HG02678 (cell line): ENCODE measurements around the gene DRD1.
"Not testable (repeated sequence)": the region's sequence is repeated elsewhere in the genome, so short reads cannot be mapped to it uniquely, and the experiment has no call there.

ENCODE experiments used
- ATAC-seq: cut with Tn5 transposase; IDR thresholded peaks from one replicate; pipeline ENCODE4 v1.9.1; 2021; ENCODE audit warnings: mild to moderate bottlenecking, moderate library complexity; ENCODE audit not compliant: unreplicated experiment

The DRD1 gene

GRCh38 chr5:175468892-175469291 lies 24.9 kb upstream of the DRD1 start:
- no peak for ATAC-seq

- ATAC-seq, result no peak
These were observed 24.2 kb upstream of the DRD1 start for GRCh38 chr5:175467983-175468690.

- ATAC-seq, result no peak
These were observed 22.8 kb upstream of the DRD1 start for GRCh38 chr5:175466700-175467318.

DNA sequence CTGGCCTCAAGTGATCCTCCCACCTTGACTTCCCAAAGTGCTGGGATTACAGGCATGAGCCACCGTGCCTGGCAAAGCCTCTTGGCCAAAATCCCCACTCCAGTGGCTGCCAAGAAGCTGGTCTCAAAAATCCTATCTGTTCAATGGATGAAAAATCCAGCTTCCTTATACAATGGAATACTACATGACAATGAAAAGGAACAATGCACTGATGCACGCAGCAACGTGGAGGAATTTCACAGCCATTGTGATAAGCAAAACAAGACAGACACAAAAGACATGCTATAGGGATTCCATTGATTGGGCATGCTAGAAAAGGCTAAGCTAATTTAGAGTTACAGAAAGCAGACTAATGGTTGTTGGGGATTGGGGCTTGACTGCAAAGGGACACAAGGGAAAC lies 21.3 kb upstream of the DRD1 start:
- no peak for ATAC-seq

DNA sequence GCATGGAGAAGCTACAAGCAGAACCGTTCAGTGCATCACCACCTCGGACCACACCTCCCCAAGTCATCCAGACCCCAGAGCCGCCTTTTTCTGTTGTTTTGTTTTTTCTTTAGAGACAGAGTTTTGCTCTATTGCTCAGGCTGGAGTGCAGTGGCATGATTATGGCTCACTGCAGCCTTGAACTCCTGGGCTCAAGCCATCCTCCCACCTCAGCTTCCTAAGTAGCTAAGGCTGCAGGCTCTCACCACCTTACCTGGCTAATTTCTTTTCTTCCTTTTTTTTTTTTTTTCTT lies 20.9 kb upstream of the DRD1 start:
- ATAC-seq, result no peak

- ATAC-seq, result peak; percentile 99
These were observed 20.3 kb upstream of the DRD1 start for GRCh38 chr5:175464074-175464941.

DNA sequence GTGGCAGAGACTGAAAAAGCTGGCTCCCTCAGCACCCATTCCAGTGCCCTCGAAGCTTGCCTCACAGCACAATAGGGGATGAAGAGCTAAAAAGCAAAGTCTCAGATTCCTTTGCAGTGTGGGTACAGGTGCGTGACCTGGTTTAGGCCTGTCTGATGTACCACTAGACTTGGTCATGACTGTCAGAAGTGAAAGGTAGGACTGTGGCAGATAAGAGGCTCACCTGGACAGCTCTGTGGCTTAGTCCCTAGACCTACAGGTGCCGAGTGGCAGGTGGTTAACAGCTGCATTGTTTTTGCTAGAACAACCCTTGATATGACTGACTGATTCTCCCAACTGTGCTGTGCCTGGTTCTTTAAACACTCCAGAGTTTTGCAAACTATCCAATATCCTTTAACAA lies 19.7 kb upstream of the DRD1 start:
- no peak for ATAC-seq

DNA sequence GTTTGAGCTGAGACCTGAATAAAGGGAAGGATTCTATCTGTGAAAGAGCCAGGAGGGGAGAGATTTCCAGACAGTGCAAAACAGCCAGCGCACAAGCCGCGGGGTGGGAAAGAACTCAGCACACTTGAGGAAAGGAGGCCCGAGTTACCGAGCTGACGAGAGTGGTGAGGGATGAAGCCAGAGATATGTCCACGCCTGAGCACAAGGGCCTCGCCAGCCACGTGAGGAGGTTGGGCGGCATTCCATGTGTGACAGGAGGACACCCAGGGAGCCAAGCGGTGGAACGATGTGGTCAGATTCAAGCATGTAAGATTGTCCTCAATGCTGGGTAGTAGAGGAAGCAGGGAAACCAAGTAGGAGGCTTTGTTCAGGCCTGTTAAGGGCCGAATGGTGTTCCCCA lies 17.4 kb upstream of the DRD1 start:
- no peak for ATAC-seq

GRCh38 chr5:175460552-175460951 lies 16.6 kb upstream of the DRD1 start:
- ATAC-seq, result no peak

GRCh38 chr5:175460126-175460525 lies 16.1 kb upstream of the DRD1 start:
- no peak for ATAC-seq

DNA sequence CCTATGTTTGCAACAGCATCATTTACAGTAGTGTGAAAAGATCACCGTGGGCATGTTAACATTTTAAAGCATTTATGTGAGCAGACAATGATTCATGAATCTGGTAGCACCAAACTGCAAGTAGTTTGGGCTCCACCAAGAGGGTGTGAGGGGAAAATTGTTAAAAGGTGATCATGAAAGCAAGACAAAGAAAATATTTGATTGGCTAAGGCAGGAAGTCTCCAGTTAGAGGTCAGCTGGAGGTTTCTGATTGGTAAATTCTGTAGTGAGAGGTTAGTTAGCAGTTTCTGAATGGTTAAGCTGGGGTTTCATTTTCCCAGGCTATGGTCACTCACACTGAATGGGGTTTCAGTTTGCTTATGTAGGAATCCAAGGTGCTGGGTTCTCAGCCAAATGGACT lies 13.5 kb upstream of the DRD1 start:
- ATAC-seq, result peak; percentile 90

DNA sequence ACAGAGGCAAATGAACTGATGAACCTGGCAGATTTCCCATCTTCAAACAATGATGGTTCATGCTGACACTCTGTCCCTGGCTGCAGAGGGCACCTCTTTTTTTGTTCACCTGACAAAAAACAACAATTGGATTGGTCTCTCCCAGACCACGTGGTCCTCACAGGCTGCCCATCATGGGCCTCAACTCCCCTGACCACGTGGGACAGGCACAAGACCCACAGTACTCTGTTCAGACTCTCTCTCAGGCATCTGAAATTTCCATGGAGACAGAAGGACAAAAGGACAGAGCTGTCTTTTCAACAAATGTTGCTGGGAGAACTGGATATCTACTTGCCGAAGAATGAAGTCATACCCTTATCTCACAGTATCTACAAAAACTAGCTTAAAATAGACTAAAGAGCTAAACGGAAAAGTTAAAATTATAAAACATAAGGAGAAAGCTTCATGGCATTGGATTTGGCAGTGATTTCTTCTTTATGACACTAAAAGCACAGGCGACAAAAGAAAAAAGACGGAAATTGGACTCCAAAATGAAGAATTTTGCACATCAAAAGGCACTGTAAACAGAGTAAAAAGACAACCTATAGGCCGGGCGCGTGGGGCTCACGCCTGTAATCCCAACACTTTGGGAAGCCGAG lies 12.2 kb upstream of the DRD1 start:
- ATAC-seq, result no peak

GRCh38 chr5:175454338-175454737 lies 10.4 kb upstream of the DRD1 start:
- not testable (repeated sequence) for ATAC-seq

DNA sequence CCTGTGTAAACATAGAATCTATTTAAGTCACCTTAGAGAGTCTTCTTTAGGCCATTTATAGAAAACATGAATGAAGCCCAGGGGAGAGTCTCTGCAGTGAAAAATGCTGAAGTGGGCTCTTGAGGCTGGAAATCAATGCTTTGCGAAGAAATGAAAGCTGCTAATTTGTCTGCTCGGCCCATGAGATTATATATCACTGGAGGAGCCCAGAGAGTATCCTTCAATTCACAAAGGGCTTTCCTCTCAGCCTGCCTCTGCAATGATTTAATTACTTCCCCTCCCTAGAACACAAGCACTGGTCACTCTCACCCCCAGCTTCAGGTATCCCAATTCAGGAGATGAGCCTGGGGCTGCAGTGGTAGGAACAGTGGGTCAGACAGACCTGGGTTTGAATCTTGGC lies 8.2 kb upstream of the DRD1 start:
- ATAC-seq, result no peak

DNA sequence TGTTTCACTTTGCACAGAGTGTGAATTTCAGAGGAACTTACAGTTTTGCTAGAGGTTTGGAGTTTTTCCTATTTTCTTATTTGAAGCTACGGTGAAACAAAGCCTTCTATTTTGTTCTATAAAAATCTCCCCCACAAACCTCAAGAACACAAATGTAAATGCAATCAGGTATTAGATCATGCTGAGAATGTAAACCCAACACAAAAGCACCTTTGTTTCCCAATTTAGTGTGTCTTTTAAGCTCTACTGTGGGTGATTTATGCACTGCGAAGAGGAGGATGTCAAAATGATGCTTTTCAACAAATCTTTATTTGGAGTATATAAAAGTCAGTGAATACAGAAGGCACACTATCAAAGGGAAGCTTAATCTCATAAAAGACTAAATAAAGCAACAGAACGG lies 4.3 kb upstream of the DRD1 start:
- ATAC-seq, result no peak

DNA sequence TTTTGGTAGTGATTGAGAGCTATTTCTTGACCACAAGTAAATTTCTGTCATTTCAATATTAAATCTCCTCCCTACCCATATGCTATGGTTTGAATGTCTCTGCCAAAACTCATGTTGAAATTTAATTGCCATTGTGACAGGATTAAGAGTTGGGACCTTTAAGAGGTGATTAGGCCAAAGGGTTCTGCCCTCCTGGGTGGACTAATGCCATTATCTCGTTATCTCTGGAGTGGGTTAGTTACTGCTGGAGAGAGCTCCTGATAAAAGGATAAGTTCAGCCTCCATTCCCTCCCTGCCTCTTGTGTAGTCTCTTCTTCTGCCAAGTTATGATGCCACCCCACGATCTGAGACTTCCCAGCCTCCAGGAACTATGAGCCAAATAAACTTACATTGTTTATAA lies 3.6 kb upstream of the DRD1 start:
- no peak for ATAC-seq

DNA sequence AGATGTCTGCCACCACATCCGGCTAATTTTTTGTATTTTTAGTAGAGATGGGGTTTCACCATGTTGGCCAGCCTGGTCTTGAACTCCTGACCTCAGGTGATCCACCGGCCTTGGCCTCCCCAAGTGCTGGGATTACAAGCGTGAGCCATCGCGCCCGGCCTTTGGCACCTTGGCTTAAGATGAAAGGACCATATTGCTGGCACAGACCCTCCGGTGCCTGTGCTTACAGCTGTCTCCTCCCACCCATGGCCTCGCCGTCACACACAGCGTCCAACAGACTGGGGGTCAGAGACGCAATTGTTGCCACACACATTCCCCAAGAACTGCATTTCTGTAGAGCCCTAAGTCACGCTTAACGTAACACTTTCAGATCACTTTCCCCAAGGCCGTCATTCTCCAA lies 2.4 kb upstream of the DRD1 start:
- ATAC-seq, result not testable (repeated sequence)

DNA sequence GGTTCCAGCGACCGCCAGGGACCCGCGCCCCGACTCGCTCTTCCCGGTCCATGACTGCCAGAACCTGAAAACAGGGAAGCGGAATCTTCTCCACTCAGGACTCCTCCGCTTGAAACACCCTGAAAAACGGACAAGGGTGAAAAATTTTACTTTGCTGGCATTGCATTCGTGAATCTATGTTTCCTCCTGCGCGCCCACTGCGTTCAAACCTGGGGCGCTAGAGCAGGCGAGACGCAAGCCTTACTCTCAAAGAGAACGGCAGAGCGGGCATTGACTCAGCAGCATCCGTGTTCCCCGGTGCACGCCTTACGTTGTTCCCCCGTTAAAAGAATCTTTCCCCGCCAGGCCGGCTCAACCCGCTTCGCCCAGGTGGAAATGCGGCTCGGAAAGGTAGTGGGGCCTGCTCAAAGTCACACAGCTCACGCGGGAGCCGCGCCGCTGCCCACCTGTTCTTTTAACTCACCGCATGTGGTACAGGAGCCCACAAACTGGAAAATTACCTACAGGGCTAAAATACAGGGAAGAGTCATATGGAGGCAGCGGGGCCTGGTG lies 999 bp upstream of the DRD1 start:
- ATAC-seq, result no peak

DNA sequence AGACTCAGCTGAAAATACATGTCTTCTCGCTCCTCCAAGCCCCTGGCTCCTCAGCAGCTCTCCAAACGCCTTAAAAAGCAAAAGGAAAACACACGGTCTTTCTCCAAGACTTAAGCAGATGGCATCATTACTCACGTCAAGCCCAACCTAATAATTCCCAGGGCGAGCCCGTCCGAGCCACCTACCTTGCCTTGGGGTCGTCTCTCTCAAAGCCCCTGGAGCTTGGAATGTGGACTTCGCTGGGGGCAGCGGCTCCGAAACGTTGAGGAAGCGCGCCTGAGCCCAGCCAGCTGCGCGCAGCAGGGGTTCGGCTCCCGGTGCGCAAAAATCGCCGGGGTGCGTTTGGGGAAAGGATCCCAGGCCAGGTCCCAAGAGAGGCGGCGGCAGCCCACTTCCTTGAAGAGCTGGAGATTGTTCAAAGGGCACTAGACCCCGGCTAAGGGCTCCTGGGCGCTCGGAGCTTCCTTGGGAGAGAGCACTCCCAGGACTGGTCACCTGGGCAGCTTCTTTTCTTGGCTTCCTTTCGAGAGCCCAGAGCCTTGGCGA lies 395 bp downstream of the DRD1 start:
- no peak for ATAC-seq

- no peak for ATAC-seq
These were observed 5.6 kb downstream of the DRD1 start for GRCh38 chr5:175438234-175438857.

DNA sequence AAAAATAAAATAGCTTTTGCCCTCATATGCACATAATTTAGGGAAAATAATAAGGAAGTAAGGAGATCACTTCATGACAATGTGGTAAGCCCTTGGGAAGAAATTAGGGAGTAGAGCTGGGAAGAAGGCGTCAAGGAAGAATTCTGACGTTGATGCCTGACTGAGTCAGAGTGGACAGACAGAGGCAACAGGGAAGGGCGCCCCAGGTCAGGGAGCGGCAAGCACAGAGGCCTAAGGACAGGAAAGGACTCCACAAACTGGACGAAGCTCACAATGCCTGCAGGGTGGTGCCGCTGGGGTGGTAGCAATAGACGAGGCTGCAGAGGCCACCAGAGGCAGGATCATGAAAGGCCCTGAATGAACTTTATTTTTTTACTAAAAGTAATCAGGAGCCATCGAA lies 7.6 kb downstream of the DRD1 start:
- ATAC-seq, result no peak
